Stimulated activated naive CD8-positive, alpha-beta T cell treated with anti-CD3 and anti-CD28 coated beads, Interleukin-15, Interleukin-2, amounts not matched to agents 100 U/mL and 50 U/mL, for 24 hours (primary cell): ENCODE data around the gene DNAH1.
"Not testable (repeated sequence)": the region's sequence is repeated elsewhere in the genome, so short reads cannot be mapped to it uniquely, and the experiment has no call there.

ENCODE experiments used
- ATAC-seq: fragments of 150-1000 bp; cut with Tn5 transposase; one replicate; pipeline ENCODE4 v1.10.0; 2021
- DNase-seq: peaks from one replicate; pipeline ENCODE4 v3.0.0; 2021

Gene DNAH1

DNA sequence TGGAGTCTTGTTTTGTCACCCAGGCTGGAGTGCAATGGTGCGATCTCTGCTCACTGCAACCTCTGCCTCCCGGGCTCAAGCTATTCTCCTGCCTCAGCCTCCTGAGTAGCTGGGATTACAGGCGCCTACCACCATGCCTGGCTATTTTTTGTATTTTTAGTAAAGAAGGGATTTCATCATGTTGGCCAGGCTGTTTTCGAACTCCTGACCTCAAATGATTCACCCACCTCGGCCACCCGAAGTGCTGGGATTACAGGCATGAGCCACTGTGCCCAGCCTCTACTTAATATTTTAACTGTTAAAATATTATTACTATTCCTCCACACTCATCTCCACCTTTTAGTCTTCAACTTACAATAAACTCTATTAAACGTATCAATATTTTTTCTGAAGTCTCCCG is 22.0 kb downstream of the DNAH1 start:
- not testable (repeated sequence) for ATAC-seq, DNase-seq

DNA sequence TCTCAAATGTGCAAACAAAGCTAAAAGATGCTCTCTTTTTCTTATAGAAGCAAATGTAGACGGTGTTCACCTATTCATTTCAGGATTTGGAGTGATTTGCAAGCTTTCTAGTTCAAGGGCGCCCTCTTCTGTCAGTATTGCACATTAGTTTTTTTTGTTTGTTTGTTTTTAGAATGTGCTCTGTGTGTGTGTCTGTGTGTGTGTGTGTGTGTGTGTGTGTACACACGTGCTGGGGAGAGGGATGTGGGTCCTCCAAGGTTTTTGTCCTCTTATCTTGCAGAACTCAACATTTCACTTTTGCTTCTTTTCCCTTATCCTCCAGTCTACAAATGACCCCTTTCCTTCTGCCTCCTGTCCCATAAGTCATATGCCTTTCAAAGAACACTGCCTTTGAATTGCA is 23.5 kb downstream of the DNAH1 start:
- DNase-seq (peak; percentile 24), ATAC-seq (no peak)

DNA sequence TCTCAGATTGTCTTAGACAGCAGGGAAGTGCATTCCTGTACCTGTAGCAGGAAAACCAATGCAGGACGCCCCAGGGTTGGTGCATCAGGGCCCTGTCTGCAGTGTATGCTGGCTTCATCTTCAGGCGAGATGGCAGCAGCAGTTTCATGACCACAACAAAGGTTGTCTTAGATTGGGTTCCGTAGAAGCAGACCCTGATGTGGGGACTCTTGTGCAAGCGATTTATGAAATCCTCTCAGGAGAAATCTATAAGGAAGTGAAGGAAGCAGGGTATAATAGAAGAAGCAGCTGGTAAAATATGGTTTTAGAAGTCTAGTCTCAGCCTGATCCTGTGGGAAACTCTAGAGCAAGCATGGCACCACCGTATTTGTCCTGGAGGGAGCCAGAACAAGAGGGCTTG is 25.0 kb downstream of the DNAH1 start:
- no peak for DNase-seq
- no peak for ATAC-seq

DNA sequence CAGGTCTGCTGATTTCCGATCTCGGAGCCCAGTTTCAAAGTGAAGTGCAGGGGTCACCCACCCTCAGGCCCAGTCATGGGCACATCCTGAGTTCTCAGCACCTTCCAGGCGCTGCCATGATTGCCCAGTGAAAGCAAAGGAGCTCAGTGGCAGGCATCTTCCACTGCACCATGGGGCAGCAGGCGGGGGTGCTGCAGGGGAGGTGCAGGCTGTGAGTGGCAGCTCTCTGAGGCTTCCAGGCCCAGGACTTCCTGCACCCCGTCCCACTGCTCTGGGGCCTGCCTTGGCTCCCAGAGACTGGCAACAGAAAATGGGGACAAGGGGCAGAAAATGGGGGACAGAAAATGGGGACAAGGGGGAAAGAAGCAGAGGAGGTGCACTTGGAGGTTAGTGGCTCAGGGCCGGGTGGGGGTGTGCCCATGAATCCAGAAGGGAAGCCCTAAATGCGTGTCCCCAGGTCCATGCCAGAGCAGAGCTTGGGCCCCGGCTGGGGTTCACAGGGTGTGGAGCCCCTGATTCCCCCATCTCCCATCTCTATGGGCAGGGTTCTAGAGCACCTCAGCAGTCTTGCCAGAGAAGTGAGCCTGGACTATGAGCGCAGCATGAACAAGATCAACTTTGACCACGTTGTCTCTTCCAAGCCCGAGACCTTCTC is 28.0 kb downstream of the DNAH1 start:
- ATAC-seq (no peak), DNase-seq (no peak)

DNA sequence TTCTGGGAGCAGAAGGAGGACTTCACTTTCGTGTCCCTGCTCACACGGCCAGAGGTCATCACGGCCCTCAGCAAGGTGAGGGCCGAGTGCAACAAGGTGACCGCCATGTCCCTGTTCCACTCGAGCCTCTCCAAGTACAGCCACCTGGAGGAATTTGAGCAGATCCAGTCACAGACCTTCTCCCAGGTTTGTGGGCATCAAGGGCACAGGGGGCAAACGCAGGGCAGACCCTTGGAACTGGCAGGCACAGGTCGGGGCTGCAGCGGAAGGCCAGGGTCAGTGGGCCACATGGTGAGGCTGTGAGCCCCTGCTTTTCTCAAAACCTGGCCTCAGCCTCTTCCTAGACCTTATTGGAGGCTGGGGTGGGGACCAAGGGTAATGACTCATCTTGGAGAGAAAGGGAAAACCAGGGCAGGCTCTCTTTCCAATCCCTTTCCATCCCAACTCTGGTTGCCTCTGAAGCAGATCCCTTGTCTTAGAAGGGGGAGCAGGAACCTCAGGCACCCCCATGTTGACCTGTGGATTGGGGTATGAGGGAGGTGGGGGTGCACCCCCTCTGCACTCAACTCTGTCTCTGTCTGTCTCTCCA is 29.5 kb downstream of the DNAH1 start:
- DNase-seq (no peak), ATAC-seq (no peak)

DNA sequence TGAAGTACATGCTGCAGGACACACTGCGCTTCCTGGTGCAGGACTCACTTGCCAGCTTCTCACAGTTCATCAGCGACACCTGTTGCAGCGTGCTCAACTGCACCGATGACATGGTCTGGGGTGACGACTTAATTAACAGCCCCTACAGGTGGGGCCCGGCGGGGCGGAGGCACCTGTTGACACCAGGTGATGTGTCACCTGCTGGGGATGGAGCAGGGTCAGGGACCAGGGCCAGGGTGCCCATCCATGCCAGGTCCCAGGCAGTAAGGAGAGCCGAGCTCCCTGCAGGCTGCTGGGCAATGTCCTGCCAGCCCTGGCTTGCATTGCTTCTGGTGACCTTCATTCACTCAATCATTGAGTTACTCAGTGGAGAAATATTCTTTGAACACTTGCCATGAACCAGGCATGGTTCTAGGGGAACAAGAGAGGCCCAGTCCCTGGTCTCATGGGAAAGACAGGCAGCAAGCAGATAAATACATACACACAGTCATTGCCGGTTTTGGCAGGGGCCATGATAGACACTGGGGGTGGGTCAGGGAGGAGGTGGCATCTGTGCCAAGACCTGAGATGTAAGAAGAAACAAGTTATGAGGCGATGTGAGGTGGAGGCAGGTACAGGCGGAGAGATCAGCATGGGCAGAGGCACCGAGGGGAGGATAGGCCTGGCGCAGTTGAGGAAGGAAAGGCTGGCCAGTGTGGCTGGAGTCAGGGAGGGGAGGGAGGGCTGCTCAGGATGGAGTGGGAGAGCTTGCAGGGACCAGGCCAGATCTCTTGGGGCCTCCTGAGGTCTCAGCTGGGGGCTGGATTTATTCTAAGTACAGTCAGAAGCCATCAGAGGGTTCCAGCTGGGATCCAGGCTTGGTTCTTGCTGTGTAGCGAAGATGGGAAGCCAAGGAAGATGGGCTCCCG is 30.8 kb downstream of the DNAH1 start:
- ATAC-seq (no peak), DNase-seq (no peak)

DNA sequence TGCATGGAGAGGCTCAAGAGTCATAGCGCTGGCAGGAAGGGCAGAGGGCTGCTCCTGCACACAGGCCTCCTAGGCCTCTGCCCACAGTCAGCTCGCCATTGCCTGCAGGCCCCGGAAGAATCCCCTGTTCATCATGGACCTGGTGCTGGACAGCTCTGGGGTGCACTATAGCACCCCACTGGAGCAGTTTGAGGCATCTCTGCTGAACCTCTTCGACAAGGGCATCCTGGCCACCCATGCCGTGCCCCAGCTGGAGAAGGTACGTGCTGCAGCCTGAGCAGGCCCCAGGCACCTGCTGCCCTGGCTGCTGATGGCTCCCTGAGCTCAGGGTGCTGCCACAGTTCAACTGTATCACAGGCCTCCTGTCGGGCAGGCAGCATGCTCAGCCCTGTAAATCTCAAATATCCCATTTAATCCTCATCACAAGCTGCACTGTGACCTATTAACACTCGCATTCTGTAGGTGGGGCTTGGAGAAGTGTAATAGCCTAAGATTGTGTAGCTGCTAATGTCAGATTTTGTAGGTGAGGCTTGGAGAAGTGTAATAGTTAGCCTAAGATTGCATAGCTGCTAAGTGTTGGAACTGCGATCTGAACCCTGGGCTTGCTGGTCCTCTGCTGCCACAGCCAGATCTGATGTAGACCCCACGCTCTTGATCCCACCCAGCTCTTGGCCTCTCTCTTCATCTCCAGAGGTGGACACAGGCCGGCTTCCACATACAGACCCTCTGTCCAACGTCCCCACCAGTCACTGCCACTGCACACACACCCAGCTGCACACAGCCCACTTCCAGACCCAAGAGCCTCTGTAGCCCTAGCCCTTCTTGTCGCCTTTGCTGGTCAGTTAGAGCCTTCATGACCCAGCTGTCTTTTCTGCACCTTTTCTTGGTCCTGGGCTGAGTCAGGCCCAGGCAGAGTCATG is 31.9 kb downstream of the DNAH1 start:
- no peak for DNase-seq
- no peak for ATAC-seq

DNA sequence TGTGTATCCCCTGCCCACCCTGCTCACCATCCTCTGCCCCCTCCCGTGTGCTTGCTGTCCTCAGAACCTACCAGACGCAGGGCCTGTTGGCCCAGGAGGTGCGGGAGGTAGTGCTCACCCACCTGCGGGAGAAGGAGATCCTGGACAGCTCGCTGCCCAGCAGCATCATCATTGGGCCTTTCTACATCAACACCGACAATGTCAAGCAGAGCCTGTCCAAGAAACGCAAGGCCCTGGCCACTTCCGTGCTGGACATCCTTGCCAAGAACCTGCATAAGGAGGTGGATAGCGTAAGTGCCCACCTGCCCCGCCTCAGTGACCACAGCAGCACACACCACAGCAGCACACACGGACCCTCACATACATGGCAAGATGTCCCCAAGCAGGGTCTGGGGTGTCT is 33.0 kb downstream of the DNAH1 start:
- ATAC-seq = no peak
- DNase-seq = no peak

DNA sequence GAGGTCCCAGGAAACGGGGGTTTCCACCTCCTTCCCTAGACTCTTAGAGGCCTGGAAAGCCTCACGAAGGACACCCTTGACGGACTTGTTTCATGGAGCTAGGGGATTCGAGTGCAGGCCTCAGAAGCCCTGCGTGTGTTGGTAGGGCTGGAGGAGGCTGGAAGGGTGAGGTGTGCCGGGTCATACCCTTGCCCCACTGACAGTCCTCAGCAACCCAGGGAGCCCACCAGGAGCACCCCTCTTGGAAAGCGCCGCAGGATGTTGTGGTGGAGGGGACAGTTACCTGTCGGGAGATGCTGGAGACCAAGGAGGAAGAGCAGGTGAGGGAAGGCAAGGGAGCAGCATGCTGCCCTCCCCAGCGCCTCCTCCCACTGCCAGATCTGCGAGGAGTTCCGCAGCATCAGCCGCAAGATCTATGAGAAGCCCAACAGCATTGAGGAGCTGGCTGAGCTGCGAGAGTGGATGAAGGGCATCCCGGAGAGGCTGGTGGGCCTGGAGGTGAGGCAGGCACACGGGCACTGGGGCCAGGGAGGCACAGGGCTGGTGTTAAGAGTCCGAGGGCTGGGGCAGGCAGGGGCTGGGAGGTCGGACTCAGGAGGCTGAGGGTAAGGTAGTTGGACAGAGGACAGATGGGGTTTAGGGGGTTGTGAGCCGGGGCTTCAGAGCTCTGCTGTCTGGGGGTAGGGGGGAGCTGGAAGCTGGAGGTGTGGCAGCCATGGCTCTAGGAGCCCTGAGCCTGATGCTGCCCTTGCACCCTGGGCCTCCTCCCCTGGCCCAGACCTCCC is 33.7 kb downstream of the DNAH1 start:
- DNase-seq (no peak), ATAC-seq (no peak)

DNA sequence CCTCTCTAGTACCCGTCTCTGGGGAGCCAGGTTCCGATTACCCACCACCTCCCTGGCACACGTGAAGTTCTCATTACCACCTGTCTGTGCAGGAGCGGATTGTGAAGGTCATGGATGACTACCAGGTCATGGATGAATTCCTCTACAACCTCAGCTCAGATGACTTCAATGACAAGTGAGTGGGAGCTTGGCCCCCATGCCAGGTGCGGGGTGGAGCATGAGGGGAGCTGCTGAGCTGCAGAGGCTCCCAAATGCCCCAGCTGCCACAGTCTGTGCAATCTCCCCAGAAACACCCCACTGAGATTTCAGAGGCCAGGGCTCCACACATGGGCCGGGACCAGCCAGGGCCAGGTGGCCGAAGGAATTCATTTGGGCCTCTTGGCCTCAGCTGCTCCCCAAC is 34.3 kb downstream of the DNAH1 start:
- no peak for DNase-seq
- ATAC-seq = no peak

DNA sequence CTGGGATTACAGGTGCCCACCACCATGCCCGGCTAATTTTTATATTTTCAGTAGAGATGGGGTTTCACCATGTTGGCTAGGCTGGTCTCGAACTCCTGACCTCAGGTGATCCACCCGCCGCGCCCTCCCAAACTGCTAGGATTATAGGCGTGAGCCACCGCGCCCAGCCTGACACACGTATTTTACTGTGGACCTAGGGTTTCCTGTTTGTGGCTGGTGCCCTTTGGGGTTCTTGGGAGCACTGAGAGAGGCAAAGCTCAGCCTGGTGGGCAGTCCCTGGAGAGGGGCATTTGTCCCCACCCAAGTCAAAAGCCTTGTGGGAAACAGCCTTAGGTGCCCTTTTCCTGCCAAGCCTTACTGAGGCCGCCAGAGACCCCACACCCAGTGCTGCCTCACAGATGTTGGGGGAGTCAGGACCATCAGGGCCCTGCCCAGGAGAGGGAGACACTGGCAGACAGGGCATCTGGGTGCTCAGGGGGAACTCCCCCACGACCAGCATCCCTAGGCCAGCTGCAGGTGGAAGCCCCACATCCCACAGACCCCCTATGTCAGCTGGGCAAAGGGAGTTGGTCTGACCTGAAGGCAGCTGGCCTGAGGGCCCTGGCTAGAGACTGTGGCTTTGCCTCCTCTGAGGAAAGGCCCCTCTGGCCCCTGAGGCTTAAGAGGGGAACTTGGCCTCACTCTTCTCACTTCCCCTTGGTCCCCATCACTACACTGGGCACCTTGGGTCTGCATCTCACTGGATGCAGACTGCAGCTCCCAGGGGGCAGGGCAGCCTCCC is 35.1 kb downstream of the DNAH1 start:
- no peak for DNase-seq
- no peak for ATAC-seq

DNA sequence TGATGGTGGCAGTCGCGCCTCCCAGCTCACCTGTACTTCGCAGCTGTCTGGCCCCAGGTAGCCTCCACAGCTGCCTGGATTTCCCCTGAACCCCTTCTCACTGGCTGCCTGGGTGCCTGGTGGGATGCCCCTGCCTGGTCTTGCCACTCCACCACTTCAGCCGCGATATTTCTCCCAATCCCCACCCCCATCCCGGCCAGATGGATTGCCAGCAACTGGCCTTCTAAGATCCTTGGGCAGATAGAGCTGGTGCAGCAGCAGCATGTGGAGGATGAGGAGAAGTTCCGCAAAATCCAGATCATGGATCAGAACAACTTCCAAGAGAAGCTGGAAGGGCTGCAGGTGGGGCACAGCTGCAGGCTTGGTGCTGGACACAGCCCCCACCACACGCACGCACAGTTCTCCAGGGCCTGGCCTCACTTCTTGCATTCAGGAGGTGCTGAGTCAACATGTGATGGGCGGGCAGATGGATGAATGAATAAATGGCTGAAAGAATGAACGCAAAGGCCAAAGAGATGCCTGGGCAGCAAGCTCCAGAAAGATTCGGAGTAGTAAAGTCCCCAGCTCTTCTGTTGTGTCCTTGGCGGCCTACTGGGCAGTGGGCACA is 35.7 kb downstream of the DNAH1 start:
- ATAC-seq (no peak), DNase-seq (no peak)

DNA sequence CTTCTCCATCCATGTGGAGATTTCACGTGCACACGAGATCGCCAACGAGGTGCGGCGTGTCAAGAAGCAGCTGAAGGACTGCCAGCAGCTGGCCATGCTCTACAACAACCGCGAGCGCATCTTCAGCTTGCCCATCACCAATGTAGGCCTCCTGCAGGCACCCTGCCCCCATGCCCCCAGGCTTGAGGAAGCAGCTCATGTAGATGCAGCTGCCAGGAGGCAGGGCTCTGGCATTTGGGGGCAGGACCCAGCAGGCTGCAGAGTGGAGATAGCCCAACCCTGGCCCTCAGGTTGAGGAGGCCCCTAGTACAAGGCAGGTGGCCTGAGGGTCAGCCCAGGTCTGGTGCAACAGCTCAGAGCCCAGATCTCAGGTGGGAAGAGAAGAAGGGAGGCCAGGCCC is 36.4 kb downstream of the DNAH1 start:
- ATAC-seq = no peak
- DNase-seq = no peak

DNA sequence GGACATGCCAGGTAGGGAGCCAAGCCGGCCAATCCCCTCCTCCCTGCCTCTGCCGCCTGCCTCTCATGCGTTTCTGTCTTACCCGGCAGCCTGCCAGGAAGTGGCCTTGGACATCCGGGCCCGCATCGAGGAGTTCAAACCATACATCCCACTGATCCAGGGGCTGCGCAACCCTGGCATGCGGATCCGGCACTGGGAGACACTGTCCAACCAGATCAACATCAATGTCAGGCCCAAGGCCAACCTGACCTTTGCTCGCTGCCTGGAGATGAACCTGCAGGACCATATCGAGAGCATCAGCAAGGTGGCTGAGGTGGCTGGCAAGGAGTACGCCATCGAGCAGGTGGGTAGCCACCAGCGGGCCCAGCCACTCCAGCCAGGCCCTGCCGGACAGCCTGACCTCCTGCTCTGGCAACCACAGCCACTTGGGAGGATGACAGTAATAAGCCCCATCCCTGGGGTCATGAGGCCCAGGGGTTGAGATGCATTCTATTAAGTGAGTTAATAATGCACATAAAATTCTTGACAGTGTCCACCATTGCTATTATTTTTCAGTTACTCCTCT is 37.3 kb downstream of the DNAH1 start:
- DNase-seq (no peak), ATAC-seq (no peak)

DNA sequence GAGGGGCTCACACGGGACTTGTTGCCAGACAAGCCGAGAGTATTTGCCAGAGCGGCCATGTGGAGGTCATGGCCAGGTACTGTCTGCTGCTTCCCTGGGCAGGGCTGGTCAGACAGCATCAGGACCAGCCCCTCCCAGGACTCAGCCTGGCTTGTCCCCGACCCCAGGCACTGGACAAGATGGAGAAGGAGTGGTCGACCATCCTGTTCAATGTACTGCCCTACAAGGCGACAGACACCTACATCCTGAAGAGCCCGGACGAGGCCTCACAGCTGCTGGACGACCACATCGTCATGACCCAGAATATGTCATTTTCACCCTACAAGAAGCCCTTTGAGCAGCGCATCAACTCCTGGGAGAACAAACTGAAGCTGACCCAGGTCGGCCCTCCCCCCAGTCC is 38.6 kb downstream of the DNAH1 start:
- DNase-seq (no peak), ATAC-seq (no peak)

DNA sequence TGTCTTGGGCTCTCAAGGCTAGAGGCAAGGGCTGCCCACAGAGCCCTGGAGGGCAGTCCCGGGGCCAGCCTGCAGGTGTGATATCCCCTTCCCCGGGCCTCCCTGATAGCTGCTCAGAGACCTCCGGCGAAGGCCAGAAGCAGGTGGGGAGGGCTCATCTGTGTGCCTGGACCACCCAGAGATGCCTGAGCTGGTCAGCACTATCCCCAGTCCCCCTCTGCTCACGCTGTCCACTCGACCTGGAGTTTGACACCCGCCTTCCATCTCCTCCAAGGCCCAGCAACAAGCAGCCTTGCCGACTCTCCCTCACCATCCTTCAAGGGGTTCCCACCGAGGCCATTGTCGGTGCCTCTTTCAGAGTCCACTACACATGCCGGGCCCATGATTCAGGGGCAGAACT is 39.4 kb downstream of the DNAH1 start:
- DNase-seq (no peak), ATAC-seq (no peak)

DNA sequence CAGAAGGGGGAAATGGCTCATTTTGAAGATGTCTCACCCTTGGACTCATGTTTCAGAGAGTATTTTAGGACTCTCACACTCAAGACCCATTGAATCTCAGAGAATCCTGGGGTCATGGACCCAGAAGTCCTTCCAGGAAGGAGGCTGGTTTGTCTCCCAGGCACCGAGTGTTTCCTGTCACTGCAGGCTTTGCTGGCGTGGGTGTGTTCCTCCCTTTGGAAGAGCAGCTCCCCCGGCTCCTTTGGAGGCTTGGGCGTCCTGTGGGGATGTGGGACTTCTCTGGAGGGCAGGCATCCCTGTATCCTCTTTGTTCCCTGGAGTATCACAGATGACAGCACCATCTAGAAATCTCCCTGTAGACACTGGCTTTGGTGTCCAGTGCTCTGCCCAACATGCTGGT is 40.0 kb downstream of the DNAH1 start:
- ATAC-seq = no peak
- DNase-seq = no peak

DNA sequence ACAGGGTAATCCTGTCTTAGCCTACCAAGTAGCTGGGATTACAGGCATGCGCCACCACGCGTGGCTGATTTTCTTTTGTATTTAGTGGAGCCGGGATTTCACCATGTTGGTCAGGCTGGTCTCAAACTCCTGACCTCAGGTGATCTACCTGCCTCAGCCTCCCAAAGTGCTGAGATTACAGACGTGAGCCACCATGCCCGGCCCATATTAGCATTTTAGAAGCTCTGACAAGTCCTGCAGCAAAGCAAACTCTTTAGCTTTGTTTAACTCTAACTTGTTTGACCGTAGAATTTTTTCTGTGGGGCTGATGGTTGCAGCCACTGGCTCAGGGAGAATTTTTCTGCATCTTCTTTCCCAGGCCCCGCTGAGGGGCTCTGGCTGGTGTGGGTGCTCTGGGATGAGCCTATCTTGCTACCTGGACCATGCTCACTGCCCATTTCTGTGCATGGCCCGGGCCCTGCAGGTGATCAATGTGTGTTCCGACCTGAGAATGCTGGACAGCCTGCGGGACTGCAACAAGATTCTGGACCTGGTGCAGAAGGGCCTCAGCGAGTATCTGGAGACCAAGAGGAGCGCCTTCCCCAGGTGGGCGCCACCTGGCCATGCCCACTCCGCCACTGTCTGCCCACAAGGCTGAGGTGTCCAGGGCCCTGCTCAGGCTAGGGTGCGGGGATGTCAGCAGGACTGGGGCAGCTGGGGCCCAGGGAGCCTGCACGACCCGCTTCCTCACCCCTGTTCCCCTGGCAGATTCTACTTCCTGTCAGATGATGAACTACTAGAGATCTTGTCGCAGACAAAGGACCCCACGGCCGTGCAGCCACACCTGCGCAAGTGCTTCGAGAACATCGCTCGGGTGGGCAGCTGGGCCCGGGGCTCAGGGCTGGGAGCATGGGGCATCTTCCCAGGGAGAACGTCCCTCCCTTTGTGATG is 41.3 kb downstream of the DNAH1 start:
- no peak for ATAC-seq
- no peak for DNase-seq
